IMR-90 (cell line): ENCODE results near the gene PLA2G2E. TPM values are rescaled to one million over a fixed set of nuclear protein-coding genes. Genes with fewer than 3 reads are reported as not detected.

Experiments used
- ATAC-seq: fragments of 200-7000 bp; cut with Tn5 transposase; 2 replicates; pipeline ENCODE4 v1.9.1; 2020; ENCODE audit warnings: low read depth, mild to moderate bottlenecking, moderate library complexity
- BruUV-seq: library from RNA; stranded (reverse); fragments of 400-500 nt; replicated peaks from 2 replicates; lab custom pipeline; 2021; lab: Mats Ljungman, UMichigan
- CTCF ChIA-PET: fragments of 300-600 bp; formaldehyde crosslinking; extraction: SDS; loops from one replicate; lab custom pipeline; 2021; ENCODE audit warnings: antibody characterized with exemption; lab: Yijun Ruan, JAX
- POLR2A ChIA-PET: fragments of 300-600 bp; sonication (Branson Sonifier 250); formaldehyde crosslinking; loops from one replicate; lab custom pipeline; 2022; ENCODE audit warnings: antibody characterized with exemption; ENCODE audit not compliant: unreplicated experiment; lab: Charles Lee
- DNase-seq: peaks from one replicate; pipeline ENCODE4 v3.0.0; 2013
- H2AFZ ChIP-seq: replicated peaks from 2 replicates; pipeline ENCODE3; 2013; ENCODE audit warnings: low read length, mild to moderate bottlenecking; ENCODE audit not compliant: poor library complexity
- H2AK5ac ChIP-seq: 2 replicates; pipeline ENCODE4 v1.6.1; 2013; ENCODE audit warnings: low read depth, low read length, inconsistent platforms
- H2AK9ac ChIP-seq: replicated peaks from 2 replicates; pipeline ENCODE3; 2013; ENCODE audit warnings: mild to moderate bottlenecking, low read depth, low read length, moderate library complexity; ENCODE audit not compliant: poor library complexity
- H2BK120ac ChIP-seq: 2 replicates; pipeline ENCODE4 v1.6.1; 2013; ENCODE audit warnings: low read depth, low read length, inconsistent platforms
- H2BK15ac ChIP-seq: 3 replicates; pipeline ENCODE4 v1.6.1; 2013; ENCODE audit warnings: low read depth, low read length, inconsistent platforms
- H2BK20ac ChIP-seq: 2 replicates; pipeline ENCODE4 v1.6.1; 2013; ENCODE audit warnings: low read depth, mild to moderate bottlenecking, inconsistent platforms, low read length, moderate library complexity
- H2BK5ac ChIP-seq: 2 replicates; pipeline ENCODE4 v1.6.1; 2013; ENCODE audit warnings: mild to moderate bottlenecking, low read depth, low read length, inconsistent platforms; ENCODE audit not compliant: poor library complexity, severe bottlenecking
- H3K14ac ChIP-seq: replicated peaks from 2 replicates; pipeline ENCODE4 v1.6.1; 2013; ENCODE audit warnings: low read depth, low read length, inconsistent platforms
- H3K18ac ChIP-seq: 2 replicates; pipeline ENCODE4 v1.6.1; 2013; ENCODE audit warnings: low read depth, low read length, control low read depth
- H3K23ac ChIP-seq: 2 replicates; pipeline ENCODE4 v1.6.1; 2013; ENCODE audit warnings: low read depth, low read length, inconsistent platforms
- H3K27ac ChIP-seq: 2 replicates; pipeline ENCODE4 v1.5.1; 2013; ENCODE audit warnings: mild to moderate bottlenecking, control low read depth, low read length; ENCODE audit not compliant: insufficient read depth
- H3K27me3 ChIP-seq: 2 replicates; pipeline ENCODE4 v1.6.1; 2013; ENCODE audit warnings: low read length; ENCODE audit not compliant: control insufficient read depth, insufficient read depth
- H3K36me3 ChIP-seq: 2 replicates; pipeline ENCODE4 v1.6.1; 2013; ENCODE audit warnings: low read length, mixed read lengths; ENCODE audit not compliant: control insufficient read depth, insufficient read depth
- H3K4ac ChIP-seq: 2 replicates; pipeline ENCODE4 v1.6.1; 2013; ENCODE audit warnings: low read depth, low read length, inconsistent platforms
- H3K4me1 ChIP-seq: 2 replicates; pipeline ENCODE4 v1.6.1; 2013; ENCODE audit warnings: low read length, mixed read lengths; ENCODE audit not compliant: control insufficient read depth, insufficient read depth
- H3K4me2 ChIP-seq: 2 replicates; pipeline ENCODE4 v1.6.1; 2013; ENCODE audit warnings: low read depth, mild to moderate bottlenecking, control low read depth, low read length, moderate library complexity
- H3K4me3 ChIP-seq: 2 replicates; pipeline ENCODE4 v1.5.1; 2013; ENCODE audit warnings: low read depth, mild to moderate bottlenecking, control low read depth, low read length, moderate library complexity; ENCODE audit not compliant: insufficient read depth
- H3K56ac ChIP-seq: 2 replicates; pipeline ENCODE4 v1.6.1; 2013; ENCODE audit warnings: low read length, inconsistent platforms; ENCODE audit not compliant: insufficient read depth; ENCODE audit errors: extremely low read depth
- H3K79me1 ChIP-seq, 2 experiments: 2 replicates each; pipeline ENCODE4 v1.6.1; 2013; ENCODE audit warnings: low read length in 2 of 2, inconsistent platforms in 1 of 2, low read depth in 1 of 2
- H3K9ac ChIP-seq: 2 replicates; pipeline ENCODE4 v1.6.1; 2013; ENCODE audit warnings: low read depth, low read length, control low read depth
- H3K9me1 ChIP-seq: 2 replicates; pipeline ENCODE4 v1.6.1; 2013; ENCODE audit warnings: low read length, inconsistent platforms; ENCODE audit not compliant: insufficient read depth
- H3K9me3 ChIP-seq: 2 replicates; pipeline ENCODE4 v1.6.1; 2013; ENCODE audit warnings: low read length; ENCODE audit not compliant: control insufficient read depth, insufficient read depth
- H4K20me1 ChIP-seq: 2 replicates; pipeline ENCODE4 v1.6.1; 2013; ENCODE audit warnings: low read length, inconsistent platforms; ENCODE audit not compliant: insufficient read depth
- H4K5ac ChIP-seq: 2 replicates; pipeline ENCODE4 v1.6.1; 2013; ENCODE audit warnings: mild to moderate bottlenecking, low read depth, low read length, control low read depth
- H4K8ac ChIP-seq, 2 experiments: 2 replicates each; pipeline ENCODE4 v1.6.1; 2013; ENCODE audit warnings: low read depth in 2 of 2, low read length in 2 of 2, control low read depth in 1 of 2, inconsistent platforms in 1 of 2
- H4K91ac ChIP-seq: 2 replicates; pipeline ENCODE4 v1.6.1; 2013; ENCODE audit warnings: low read depth, low read length, inconsistent platforms; ENCODE audit not compliant: insufficient read depth
- BHLHE40 ChIP-seq: fragments of 150-350 bp; IDR thresholded peaks from 2 replicates; pipeline ENCODE4 v1.6.1; 2016; ENCODE audit warnings: mild to moderate bottlenecking, low read depth, low read length
- CEBPB ChIP-seq: IDR thresholded peaks from 2 replicates; pipeline ENCODE4 v1.6.1; 2012; ENCODE audit warnings: low read depth, low read length, improper control_type of control experiment
- MAFK ChIP-seq: IDR thresholded peaks from 2 replicates; pipeline ENCODE4 v1.6.1; 2012; ENCODE audit warnings: low read depth, low read length, improper control_type of control experiment
- MAZ ChIP-seq: IDR thresholded peaks from 2 replicates; pipeline ENCODE4 v1.6.1; 2012; ENCODE audit warnings: low read depth, mild to moderate bottlenecking, low read length, improper control_type of control experiment, moderate library complexity, borderline replicate concordance
- MXI1 ChIP-seq: IDR thresholded peaks from 2 replicates; pipeline ENCODE4 v1.6.1; 2012; ENCODE audit warnings: low read depth, mild to moderate bottlenecking, low read length, moderate library complexity, borderline replicate concordance
- RAD21 ChIP-seq: IDR thresholded peaks from 2 replicates; pipeline ENCODE4 v1.6.1; 2012; ENCODE audit warnings: low read length, improper control_type of control experiment
- RCOR1 ChIP-seq: IDR thresholded peaks from 2 replicates; pipeline ENCODE4 v1.6.1; 2012; ENCODE audit warnings: mild to moderate bottlenecking, low read length, improper control_type of control experiment; ENCODE audit not compliant: insufficient replicate concordance
- RFX5 ChIP-seq: IDR thresholded peaks from 2 replicates; pipeline ENCODE4 v1.8.0; 2012; ENCODE audit warnings: low read depth, mild to moderate bottlenecking, low read length, moderate library complexity
- WGBS, 2 experiments: methylation state at CpG; one replicate each; pipeline versions ENCODE4 v1.1.5 to v1.1.7; 2013; ENCODE audit warnings: missing lambda C conversion rate in 2 of 2; ENCODE audit not compliant: insufficient read length in 1 of 2; ENCODE audit errors: extremely low coverage in 2 of 2; 5-methylcytosine and 5-hydroxymethylcytosine counted together
- dilution Hi-C: fragments of 300-500 bp; cut with HindIII; formaldehyde crosslinking; loops from one replicate; pipeline ENCODE4 v1.14.3; 2018; ENCODE audit warnings: low sequenced_read_pairs; ENCODE audit not compliant: unreplicated experiment
- in situ Hi-C: fragments of 300-500 bp; cut with MboI; formaldehyde crosslinking; loops from 3 replicates; pipeline ENCODE4 v1.14.3; 2019; ENCODE audit warnings: low sequenced_read_pairs, inconsistent platforms, mixed read lengths
- intact Hi-C: fragments of 100-400 bp; cut with micrococcal nuclease; formaldehyde crosslinking; loops from 2 replicates; pipeline ENCODE4 v1.10.0; 2022
- polyA plus RNA-seq, 3 experiments: library from polyadenylated mRNA; depleted of rRNA; stranded (reverse); fragments of >200 nt; gene quantifications; 2 replicates each; pipeline ENCODE4 v1.2.3, GENCODE V29; 2012; ENCODE audit warnings: low replicate concordance in 1 of 3
- total RNA-seq: library from RNA; depleted of rRNA; stranded (reverse); fragments of >200 nt; gene quantifications from 2 replicates; pipeline ENCODE4 v1.2.3, GENCODE V29; 2012
- TF ChIP-seq, protein P1 (sequence below): fragments of 150-350 bp; IDR thresholded peaks from 2 replicates; pipeline ENCODE4 v1.6.1; 2016; ENCODE audit warnings: low read depth, mild to moderate bottlenecking, low read length, moderate library complexity, borderline replicate concordance

The PLA2G2E gene
- total and polyA plus RNA-seq, 2 of the 4 experiments (the other 2 are of a cell fraction): not detected

- dilution Hi-C loops (no loop called here), intact Hi-C loops (no loop called here), in situ Hi-C loops (no loop called here)
- Histone ChIP-seq H4K5ac (no peak overlapping the region), H2AK5ac (no peak overlapping the region), H3K9ac (no peak overlapping the region), H3K9me3 (no peaks in the 10 kb centered on the region), H3K9me1 (peaks cover 4% of the 10 kb centered on the region; the same call in 1 of the 2 replicates), H3K4ac (no peak overlapping the region), H4K8ac (no peak overlapping the region), H3K36me3 (peaks cover 25% of the 10 kb centered on the region), H2BK120ac (no peak overlapping the region), H3K79me1 (peaks cover 11 to 19% of the 10 kb centered on the region in 2 experiments; a peak in 3 of 4 replicates), H3K27me3 (no peaks in the 10 kb centered on the region), H3K4me3 (no peak overlapping the region), H2BK15ac (no peak overlapping the region), H3K4me1 (no peaks in the 10 kb centered on the region), H3K18ac (no peak overlapping the region), H3K14ac (no peak overlapping the region), H2BK5ac (no peak overlapping the region), H4K91ac (no peak overlapping the region), H2BK20ac (no peak overlapping the region), H3K56ac (no peak overlapping the region), H2AFZ (no peak overlapping the region), H2AK9ac (no peak overlapping the region), H3K4me2 (no peak overlapping the region), H4K20me1 (no peaks in the 10 kb centered on the region), H3K27ac (no peak overlapping the region), H3K23ac (no peak overlapping the region)
- no peak for DNase-seq
- BruUV-seq: no TSS peak
- no CpG with 5 or more reads among the region's 1 CpG for WGBS, 2 experiments
- no peak for ATAC-seq
- no peak for TF ChIP-seq BHLHE40
- TF ChIP-seq, protein P1, sequence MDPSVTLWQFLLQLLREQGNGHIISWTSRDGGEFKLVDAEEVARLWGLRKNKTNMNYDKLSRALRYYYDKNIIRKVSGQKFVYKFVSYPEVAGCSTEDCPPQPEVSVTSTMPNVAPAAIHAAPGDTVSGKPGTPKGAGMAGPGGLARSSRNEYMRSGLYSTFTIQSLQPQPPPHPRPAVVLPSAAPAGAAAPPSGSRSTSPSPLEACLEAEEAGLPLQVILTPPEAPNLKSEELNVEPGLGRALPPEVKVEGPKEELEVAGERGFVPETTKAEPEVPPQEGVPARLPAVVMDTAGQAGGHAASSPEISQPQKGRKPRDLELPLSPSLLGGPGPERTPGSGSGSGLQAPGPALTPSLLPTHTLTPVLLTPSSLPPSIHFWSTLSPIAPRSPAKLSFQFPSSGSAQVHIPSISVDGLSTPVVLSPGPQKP: no peak
- TF ChIP-seq RAD21: no peak
- no peak for TF ChIP-seq MAZ
- no peak for TF ChIP-seq MXI1
- no peak for TF ChIP-seq CEBPB
- no peak for TF ChIP-seq RFX5
- TF ChIP-seq RCOR1: no peak
- TF ChIP-seq MAFK: no peak
- ChIA-PET POLR2A (no interaction called here), CTCF (no interaction called here)
Observed at GRCh38 chr1:19901653-19902052, 21.8 kb downstream of the PLA2G2E start.
